Measurements from ENCODE around the gene LPCAT3. TPM values are rescaled to one million over a fixed set of nuclear protein-coding genes. Genes with fewer than 3 reads are reported as not detected.
A peak's percentile ranks its signal among the peaks of the same experiment; 100 is the strongest.

LPCAT3 gene
- total RNA-seq, 1 experiment from 2014 or later: 54.3 TPM

- Histone ChIP-seq H3K36me3 (ENCODE audit: control insufficient read depth, insufficient read depth, low read length) (peaks cover 3% of the 10 kb centered on the region), H3K4me3 (ENCODE audit: low read depth in 2 of 2, low read length in 2 of 2) (0 out of 4 replicates have a peak overlapping the region, but pooled peaks of 1 of the 2 experiments have one; percentile 6), H3K27ac (ENCODE audit: low read length) (no peak overlapping the region), H3K9me3 (ENCODE audit: control insufficient read depth, insufficient read depth, low read depth, low read length) (no peaks in the 10 kb centered on the region), H3K27me3 (ENCODE audit: control insufficient read depth, insufficient read depth, low read length) (no peaks in the 10 kb centered on the region), H3K4me1 (ENCODE audit: control insufficient read depth, insufficient read depth, low read length) (peaks cover 27% of the 10 kb centered on the region)
- DNase-seq (ENCODE audit: low read depth, low spot score) (no peak), ATAC-seq (no peak)
- intact Hi-C loops (cut with micrococcal nuclease; ENCODE audit: unreplicated experiment): no loop called here
- BruUV-seq (replicated peaks): no TSS peak
- POLR2A ChIA-PET: interaction anchor here (0.6 kb wide), 1 partner anchor 61 kb away, joined by 3 read pairs; no protein-coding TSS in a partner anchor
- CTCF ChIA-PET: no interaction called here
- in situ Hi-C loops (cut with HindIII; ENCODE audit: low pct_unique_long_range_greater_than_20kb, low sequenced_read_pairs): no loop called here
- TF ChIP-seq POLR2AphosphoS5 (IDR thresholded peaks at IDR 0.05; ENCODE audit: low read depth, low read length) (no peak), TCF7L2 (IDR thresholded peaks at IDR 0.05; ENCODE audit: low read depth, low read length) (no peak), SIN3A (IDR thresholded peaks at IDR 0.05; ENCODE audit: borderline replicate concordance, insufficient read depth, low read depth, low read length) (no peak), CTCF (IDR thresholded peaks at IDR 0.05) (no peak), REST (IDR thresholded peaks at IDR 0.05; ENCODE audit: insufficient read depth in 1 of 2, low read depth in 2 of 2, low read length in 1 of 2) (no peak)
These were observed 2.5 kb downstream of the LPCAT3 start for GRCh38 chr12:7015555-7016370.

- Histone ChIP-seq H3K27me3 (ENCODE audit: control insufficient read depth, insufficient read depth, low read length) (no peaks in the 10 kb centered on the region), H3K36me3 (ENCODE audit: control insufficient read depth, insufficient read depth, low read length) (peaks cover 6% of the 10 kb centered on the region), H3K9me3 (ENCODE audit: control insufficient read depth, insufficient read depth, low read depth, low read length) (no peaks in the 10 kb centered on the region), H3K4me3 (ENCODE audit: low read depth in 2 of 2, low read length in 2 of 2) (no peak overlapping the region), H3K27ac (ENCODE audit: low read length) (no peak overlapping the region), H3K4me1 (ENCODE audit: control insufficient read depth, insufficient read depth, low read length) (peaks cover 19% of the 10 kb centered on the region)
- ATAC-seq (no peak), DNase-seq (ENCODE audit: low read depth, low spot score) (no peak)
- ChIA-PET POLR2A (no interaction called here), CTCF (no interaction called here)
- TF ChIP-seq SIN3A (IDR thresholded peaks at IDR 0.05; ENCODE audit: borderline replicate concordance, insufficient read depth, low read depth, low read length) (no peak), CTCF (IDR thresholded peaks at IDR 0.05) (no peak), REST (IDR thresholded peaks at IDR 0.05; ENCODE audit: insufficient read depth in 1 of 2, low read depth in 2 of 2, low read length in 1 of 2) (no peak), TCF7L2 (IDR thresholded peaks at IDR 0.05; ENCODE audit: low read depth, low read length) (no peak), POLR2AphosphoS5 (IDR thresholded peaks at IDR 0.05; ENCODE audit: low read depth, low read length) (no peak)
- no TSS peak for BruUV-seq (replicated peaks)
- intact Hi-C loops (cut with micrococcal nuclease; ENCODE audit: unreplicated experiment) (no loop called here), in situ Hi-C loops (cut with HindIII; ENCODE audit: low pct_unique_long_range_greater_than_20kb, low sequenced_read_pairs) (no loop called here)
These were observed 5.2 kb downstream of the LPCAT3 start for GRCh38 chr12:7013101-7013500.

Data from Panc1 (cell line).